Measurements from ENCODE around the gene DLG2. TPM values are rescaled to one million over a fixed set of nuclear protein-coding genes. Genes with fewer than 3 reads are reported as not detected.
"Not testable (repeated sequence)": the region's sequence is repeated elsewhere in the genome, so short reads cannot be mapped to it uniquely, and the experiment has no call there.

Gene DLG2
- total RNA-seq, 1 experiment from 2014 or later = 2.7 TPM

GRCh38 chr11:83425137-83425466, 2202.0 kb downstream of the DLG2 start:
- Histone ChIP-seq H3K4me2 (ENCODE audit: low read depth, low read length, poor library complexity, severe bottlenecking) (no peak overlapping the region), H3K9me2 (replicated peaks; ENCODE audit: insufficient read depth, low read length) (no peaks in the 10 kb centered on the region), H4K20me1 (ENCODE audit: insufficient read depth, low read depth, low read length) (no peaks in the 10 kb centered on the region), H2AFZ (ENCODE audit: low read length) (no peak overlapping the region), H3K4me1 (ENCODE audit: low read length) (no peaks in the 10 kb centered on the region), H3K27me3 (ENCODE audit: low read length) (no peaks in the 10 kb centered on the region), H3K27ac (ENCODE audit: low read length) (no peak overlapping the region), H3K9me3 (ENCODE audit: low read length) (0 out of 2 replicates have a peak, but pooled peaks cover 3% of the 10 kb centered on the region), H3K79me2 (ENCODE audit: low read length) (no peaks in the 10 kb centered on the region), H3K9ac (ENCODE audit: low read length) (no peak overlapping the region), H3K4me3 (ENCODE audit: low read length) (no peak overlapping the region), H3K36me3 (ENCODE audit: insufficient read depth, low read length) (no peaks in the 10 kb centered on the region)
- DNase-seq = no peak

GRCh38 chr11:83424376-83425136, 2202.6 kb downstream of the DLG2 start:
- no peak for DNase-seq
- H3K9me3 ChIP-seq (ENCODE audit: low read length) = 0 out of 2 replicates have a peak, but pooled peaks cover 3% of the 10 kb centered on the region

GRCh38 chr11:83422641-83423040, 2204.5 kb downstream of the DLG2 start:
- not testable (repeated sequence) for H3K4me3 ChIP-seq (ENCODE audit: low read length); H3K36me3 ChIP-seq (ENCODE audit: insufficient read depth, low read length); H4K20me1 ChIP-seq (ENCODE audit: insufficient read depth, low read depth, low read length); H3K79me2 ChIP-seq (ENCODE audit: low read length); H3K27me3 ChIP-seq (ENCODE audit: low read length); H2AFZ ChIP-seq (ENCODE audit: low read length); H3K9ac ChIP-seq (ENCODE audit: low read length); H3K27ac ChIP-seq (ENCODE audit: low read length); H3K9me2 ChIP-seq (replicated peaks; ENCODE audit: insufficient read depth, low read length); DNase-seq; H3K9me3 ChIP-seq (ENCODE audit: low read length); H3K4me1 ChIP-seq (ENCODE audit: low read length); H3K4me2 ChIP-seq (ENCODE audit: low read depth, low read length, poor library complexity, severe bottlenecking)

More at GRCh38 chr11:83424376-83425136, 2202.6 kb downstream of the DLG2 start:
- no peak overlapping the region for H3K4me3 ChIP-seq (ENCODE audit: low read length)
- H3K27ac ChIP-seq (ENCODE audit: low read length) = no peak overlapping the region
- no peaks in the 10 kb centered on the region for H3K27me3 ChIP-seq (ENCODE audit: low read length)
- H4K20me1 ChIP-seq (ENCODE audit: insufficient read depth, low read depth, low read length) = no peaks in the 10 kb centered on the region
- H3K9ac ChIP-seq (ENCODE audit: low read length) = no peak overlapping the region
- H3K4me1 ChIP-seq (ENCODE audit: low read length) = no peaks in the 10 kb centered on the region
- no peaks in the 10 kb centered on the region for H3K9me2 ChIP-seq (replicated peaks; ENCODE audit: insufficient read depth, low read length)
- no peaks in the 10 kb centered on the region for H3K36me3 ChIP-seq (ENCODE audit: insufficient read depth, low read length)
- no peak overlapping the region for H2AFZ ChIP-seq (ENCODE audit: low read length)
- no peak overlapping the region for H3K4me2 ChIP-seq (ENCODE audit: low read depth, low read length, poor library complexity, severe bottlenecking)
- H3K79me2 ChIP-seq (ENCODE audit: low read length) = no peaks in the 10 kb centered on the region

DNA sequence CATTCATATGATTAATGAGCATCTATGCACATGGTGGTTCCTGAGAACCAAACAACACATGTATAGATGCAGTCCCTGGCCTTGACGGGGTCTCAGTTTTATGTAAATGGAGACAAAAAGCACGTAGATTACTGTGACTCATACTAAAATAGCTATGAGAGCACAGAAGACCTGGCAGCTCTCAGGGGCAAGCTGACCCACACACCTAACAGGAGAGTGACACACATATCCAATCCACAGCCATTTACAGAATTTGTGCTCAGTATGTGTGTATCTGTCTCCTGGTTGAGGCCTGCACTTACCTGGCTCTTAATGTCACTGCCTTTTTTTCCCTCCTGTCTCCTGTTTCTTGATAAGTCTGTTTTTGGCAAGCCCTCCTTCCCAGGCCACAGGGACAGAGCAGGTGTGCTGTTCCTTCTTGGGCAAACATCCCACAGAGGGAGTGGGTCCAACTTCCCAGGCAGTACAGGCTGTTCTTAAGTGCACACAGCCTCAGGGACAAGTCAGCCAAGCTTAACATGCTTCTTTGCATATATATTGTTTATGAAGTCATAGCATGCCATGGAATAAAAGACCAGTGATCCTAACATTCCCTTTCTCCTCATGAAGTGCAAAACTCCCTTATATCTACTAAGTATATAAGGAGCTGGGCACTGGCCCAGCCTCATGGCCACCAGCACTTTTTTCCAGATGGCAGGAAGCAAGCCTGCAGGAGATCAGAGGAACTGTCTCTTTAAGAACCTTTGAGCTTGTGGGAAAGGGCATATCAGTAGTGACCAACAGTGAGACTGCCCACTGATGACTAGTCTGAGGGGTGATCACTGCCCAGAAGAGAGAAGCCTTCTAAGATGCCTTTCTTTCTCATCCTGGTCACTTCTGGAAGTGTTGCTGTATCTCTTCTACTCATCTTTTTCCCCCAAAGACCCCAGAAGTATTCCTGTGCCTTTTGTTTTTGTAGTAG, 2216.3 kb downstream of the DLG2 start:
- no peaks in the 10 kb centered on the region for H3K4me1 ChIP-seq (ENCODE audit: low read length)
- H4K20me1 ChIP-seq (ENCODE audit: insufficient read depth, low read depth, low read length) = no peaks in the 10 kb centered on the region
- no peaks in the 10 kb centered on the region for H3K9me3 ChIP-seq (ENCODE audit: low read length)
- no peak for DNase-seq
- no peak overlapping the region for H3K27ac ChIP-seq (ENCODE audit: low read length)
- H3K4me3 ChIP-seq (ENCODE audit: low read length) = no peak overlapping the region
- H3K9ac ChIP-seq (ENCODE audit: low read length) = no peak overlapping the region
- H3K27me3 ChIP-seq (ENCODE audit: low read length) = no peaks in the 10 kb centered on the region
- no peaks in the 10 kb centered on the region for H3K9me2 ChIP-seq (replicated peaks; ENCODE audit: insufficient read depth, low read length)
- no peak overlapping the region for H3K4me2 ChIP-seq (ENCODE audit: low read depth, low read length, poor library complexity, severe bottlenecking)
- no peaks in the 10 kb centered on the region for H3K36me3 ChIP-seq (ENCODE audit: insufficient read depth, low read length)
- H3K79me2 ChIP-seq (ENCODE audit: low read length) = no peaks in the 10 kb centered on the region
- H2AFZ ChIP-seq (ENCODE audit: low read length) = no peak overlapping the region

GRCh38 chr11:83409891-83410290, 2217.3 kb downstream of the DLG2 start:
- H2AFZ ChIP-seq (ENCODE audit: low read length) = no peak overlapping the region
- no peaks in the 10 kb centered on the region for H4K20me1 ChIP-seq (ENCODE audit: insufficient read depth, low read depth, low read length)
- no peaks in the 10 kb centered on the region for H3K9me3 ChIP-seq (ENCODE audit: low read length)
- H3K4me1 ChIP-seq (ENCODE audit: low read length) = no peaks in the 10 kb centered on the region
- no peak overlapping the region for H3K27ac ChIP-seq (ENCODE audit: low read length)
- H3K36me3 ChIP-seq (ENCODE audit: insufficient read depth, low read length) = no peaks in the 10 kb centered on the region
- H3K4me2 ChIP-seq (ENCODE audit: low read depth, low read length, poor library complexity, severe bottlenecking) = no peak overlapping the region
- no peak overlapping the region for H3K9ac ChIP-seq (ENCODE audit: low read length)
- H3K9me2 ChIP-seq (replicated peaks; ENCODE audit: insufficient read depth, low read length) = no peaks in the 10 kb centered on the region
- no peak for DNase-seq
- no peaks in the 10 kb centered on the region for H3K27me3 ChIP-seq (ENCODE audit: low read length)
- no peak overlapping the region for H3K4me3 ChIP-seq (ENCODE audit: low read length)
- H3K79me2 ChIP-seq (ENCODE audit: low read length) = no peaks in the 10 kb centered on the region

GRCh38 chr11:83409476-83409875, 2217.7 kb downstream of the DLG2 start:
- Histone ChIP-seq H3K9me3 (ENCODE audit: low read length) (no peaks in the 10 kb centered on the region), H3K4me3 (ENCODE audit: low read length) (no peak overlapping the region), H3K79me2 (ENCODE audit: low read length) (no peaks in the 10 kb centered on the region), H3K4me2 (ENCODE audit: low read depth, low read length, poor library complexity, severe bottlenecking) (no peak overlapping the region), H2AFZ (ENCODE audit: low read length) (no peak overlapping the region), H4K20me1 (ENCODE audit: insufficient read depth, low read depth, low read length) (no peaks in the 10 kb centered on the region), H3K36me3 (ENCODE audit: insufficient read depth, low read length) (no peaks in the 10 kb centered on the region), H3K4me1 (ENCODE audit: low read length) (no peaks in the 10 kb centered on the region), H3K27me3 (ENCODE audit: low read length) (no peaks in the 10 kb centered on the region), H3K9me2 (replicated peaks; ENCODE audit: insufficient read depth, low read length) (no peaks in the 10 kb centered on the region), H3K27ac (ENCODE audit: low read length) (no peak overlapping the region), H3K9ac (ENCODE audit: low read length) (no peak overlapping the region)
- DNase-seq = no peak

DNA sequence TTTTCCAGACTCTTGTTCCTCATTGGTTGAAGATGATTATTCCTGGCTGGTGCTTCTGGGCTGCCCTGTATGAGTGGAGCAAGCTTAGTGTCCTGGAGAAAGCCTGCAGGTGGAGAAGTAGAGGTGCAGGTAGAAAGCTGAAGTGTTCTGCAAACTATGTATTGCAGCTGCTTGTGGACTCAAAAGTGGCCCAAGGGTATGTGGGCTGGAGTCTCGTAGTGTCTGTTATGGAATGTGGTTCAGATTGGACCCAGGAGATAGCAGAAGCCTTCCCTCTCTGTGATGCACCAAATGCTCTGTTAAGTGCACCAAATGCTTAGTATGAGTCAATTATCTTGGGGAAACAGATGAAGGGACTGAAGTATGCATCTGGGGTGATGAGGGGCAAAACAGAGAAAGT, 2218.2 kb downstream of the DLG2 start:
- H3K9me2 ChIP-seq (replicated peaks; ENCODE audit: insufficient read depth, low read length) = no peaks in the 10 kb centered on the region
- no peak overlapping the region for H3K4me3 ChIP-seq (ENCODE audit: low read length)
- no peak overlapping the region for H3K9ac ChIP-seq (ENCODE audit: low read length)
- no peaks in the 10 kb centered on the region for H3K9me3 ChIP-seq (ENCODE audit: low read length)
- no peak overlapping the region for H2AFZ ChIP-seq (ENCODE audit: low read length)
- no peak for DNase-seq
- no peaks in the 10 kb centered on the region for H3K36me3 ChIP-seq (ENCODE audit: insufficient read depth, low read length)
- H3K27me3 ChIP-seq (ENCODE audit: low read length) = no peaks in the 10 kb centered on the region
- H4K20me1 ChIP-seq (ENCODE audit: insufficient read depth, low read depth, low read length) = no peaks in the 10 kb centered on the region
- H3K4me2 ChIP-seq (ENCODE audit: low read depth, low read length, poor library complexity, severe bottlenecking) = no peak overlapping the region
- H3K27ac ChIP-seq (ENCODE audit: low read length) = no peak overlapping the region
- H3K79me2 ChIP-seq (ENCODE audit: low read length) = no peaks in the 10 kb centered on the region
- H3K4me1 ChIP-seq (ENCODE audit: low read length) = no peaks in the 10 kb centered on the region

Data from Karpas-422 (cell line).